Gastroesophageal sphincter (tissue), 3 donors: ENCODE results near the gene SLC25A20.

Source experiments
- CTCF ChIP-seq, 4 experiments: fragments of 200-600 bp in 2 of 4; fragments of 450-650 bp in 2 of 4; sonication (generic) in 1 of 4; IDR thresholded peaks; one replicate each; pipeline ENCODE4 v1.5.1; 2017 to 2019; ENCODE audit warnings: antibody characterized with exemption in 4 of 4, mild to moderate bottlenecking in 2 of 4, moderate library complexity in 2 of 4
- EP300 ChIP-seq: sonication (generic); formaldehyde crosslinking; IDR thresholded peaks from one replicate; pipeline ENCODE4 v1.6.1; 2017; ENCODE audit warnings: antibody characterized with exemption, mild to moderate bottlenecking
- POLR2A ChIP-seq, 2 donors: fragments of 450-650 bp; IDR thresholded peaks; one replicate each; pipeline ENCODE4 v1.6.1; 2017; ENCODE audit warnings: antibody characterized with exemption in 2 of 2, mild to moderate bottlenecking in 2 of 2, moderate library complexity in 1 of 2
- POLR2AphosphoS5 ChIP-seq: sonication (generic); formaldehyde crosslinking; IDR thresholded peaks from one replicate; pipeline ENCODE4 v1.6.1; 2017; ENCODE audit warnings: antibody characterized with exemption

DNA sequence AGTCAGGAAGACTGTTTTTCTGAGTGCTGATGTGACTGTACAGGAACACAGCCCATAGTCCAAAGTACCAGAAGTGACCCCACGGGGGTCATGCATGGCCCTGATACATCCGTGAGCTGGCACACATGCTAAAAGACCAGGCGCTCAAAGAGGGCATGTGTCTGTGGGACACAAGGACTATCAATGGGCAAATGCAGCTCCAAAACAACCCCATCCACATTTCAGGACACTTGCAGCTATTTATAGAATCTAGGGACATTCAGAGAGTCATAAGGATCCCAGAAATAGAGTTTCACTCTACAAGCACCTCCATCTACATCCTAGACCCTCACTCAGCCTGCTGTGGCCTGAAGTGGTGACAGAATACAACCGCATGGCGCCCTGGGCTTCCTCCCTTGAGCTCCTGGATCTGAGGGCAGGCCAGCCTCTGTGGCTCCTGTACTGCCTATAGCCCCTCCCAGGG lies 17.0 kb downstream of the SLC25A20 start:
- TF ChIP-seq CTCF (IDR thresholded peaks at IDR 0.05) (no peak), POLR2AphosphoS5 (no peak), EP300 (no peak), POLR2A (IDR thresholded peaks at IDR 0.05) (no peak)
